ENCODE measurements around the gene ARL6IP6.
A peak's percentile ranks its signal among the peaks of the same experiment; 100 is the strongest.
"Not testable (repeated sequence)": the region's sequence is repeated elsewhere in the genome, so short reads cannot be mapped to it uniquely, and the experiment has no call there.

The ARL6IP6 gene

GRCh38 chr2:152729844-152730243 lies 11.4 kb downstream of the ARL6IP6 start:
- H3K79me2 ChIP-seq (ENCODE audit: insufficient read depth, low read length), result peaks cover 25% of the 10 kb centered on the region
- H3K27ac ChIP-seq (ENCODE audit: low read depth, low read length, poor library complexity, severe bottlenecking), result peak overlapping the region; percentile 19
- no peak overlapping the region for H3K9ac ChIP-seq (ENCODE audit: low read length)
- H3K4me1 ChIP-seq (ENCODE audit: insufficient read depth, low read length, severe bottlenecking), result peaks cover 24% of the 10 kb centered on the region
- no peak overlapping the region for H2AFZ ChIP-seq (ENCODE audit: low read length)
- no peaks in the 10 kb centered on the region for H4K20me1 ChIP-seq (ENCODE audit: insufficient read depth, low read length)
- no peak overlapping the region for H3K4me3 ChIP-seq (ENCODE audit: low read depth, low read length, poor library complexity, severe bottlenecking)
- no peak overlapping the region for H3K4me2 ChIP-seq (ENCODE audit: low read length)
- no peaks in the 10 kb centered on the region for H3K27me3 ChIP-seq (ENCODE audit: insufficient read depth, low read length)
- TF ChIP-seq EZH2 (IDR thresholded peaks at IDR 0.05; ENCODE audit: borderline replicate concordance, low read length), result no peak
- TF ChIP-seq, protein P1, sequence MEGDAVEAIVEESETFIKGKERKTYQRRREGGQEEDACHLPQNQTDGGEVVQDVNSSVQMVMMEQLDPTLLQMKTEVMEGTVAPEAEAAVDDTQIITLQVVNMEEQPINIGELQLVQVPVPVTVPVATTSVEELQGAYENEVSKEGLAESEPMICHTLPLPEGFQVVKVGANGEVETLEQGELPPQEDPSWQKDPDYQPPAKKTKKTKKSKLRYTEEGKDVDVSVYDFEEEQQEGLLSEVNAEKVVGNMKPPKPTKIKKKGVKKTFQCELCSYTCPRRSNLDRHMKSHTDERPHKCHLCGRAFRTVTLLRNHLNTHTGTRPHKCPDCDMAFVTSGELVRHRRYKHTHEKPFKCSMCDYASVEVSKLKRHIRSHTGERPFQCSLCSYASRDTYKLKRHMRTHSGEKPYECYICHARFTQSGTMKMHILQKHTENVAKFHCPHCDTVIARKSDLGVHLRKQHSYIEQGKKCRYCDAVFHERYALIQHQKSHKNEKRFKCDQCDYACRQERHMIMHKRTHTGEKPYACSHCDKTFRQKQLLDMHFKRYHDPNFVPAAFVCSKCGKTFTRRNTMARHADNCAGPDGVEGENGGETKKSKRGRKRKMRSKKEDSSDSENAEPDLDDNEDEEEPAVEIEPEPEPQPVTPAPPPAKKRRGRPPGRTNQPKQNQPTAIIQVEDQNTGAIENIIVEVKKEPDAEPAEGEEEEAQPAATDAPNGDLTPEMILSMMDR (IDR thresholded peaks at IDR 0.05; ENCODE audit: low read length), result no peak
- peaks cover 42% of the 10 kb centered on the region for H3K36me3 ChIP-seq (ENCODE audit: insufficient read depth, low read length)
- no peaks in the 10 kb centered on the region for H3F3A ChIP-seq (ENCODE audit: insufficient read depth, low read length)
- H3K9me2 ChIP-seq (ENCODE audit: low read depth, low read length), result no peaks in the 10 kb centered on the region
- H3K9me3 ChIP-seq (ENCODE audit: low read length), result no peaks in the 10 kb centered on the region

GRCh38 chr2:152730591-152731333 lies 12.3 kb downstream of the ARL6IP6 start:
- TF ChIP-seq, protein P1 (IDR thresholded peaks at IDR 0.05; ENCODE audit: low read length), result no peak
- no peak for TF ChIP-seq EZH2 (IDR thresholded peaks at IDR 0.05; ENCODE audit: borderline replicate concordance, low read length)
- no peak overlapping the region for H2AFZ ChIP-seq (ENCODE audit: low read length)
- H3K4me1 ChIP-seq (ENCODE audit: insufficient read depth, low read length, severe bottlenecking), result peaks cover 24% of the 10 kb centered on the region
- H3K79me2 ChIP-seq (ENCODE audit: insufficient read depth, low read length), result peaks cover 18% of the 10 kb centered on the region
- no peak overlapping the region for H3K9ac ChIP-seq (ENCODE audit: low read length)
- no peaks in the 10 kb centered on the region for H3F3A ChIP-seq (ENCODE audit: insufficient read depth, low read length)
- H3K36me3 ChIP-seq (ENCODE audit: insufficient read depth, low read length), result peaks cover 38% of the 10 kb centered on the region
- H3K4me2 ChIP-seq (ENCODE audit: low read length), result no peak overlapping the region
- H3K27ac ChIP-seq (ENCODE audit: low read depth, low read length, poor library complexity, severe bottlenecking), result peak overlapping the region; percentile 36
- H3K4me3 ChIP-seq (ENCODE audit: low read depth, low read length, poor library complexity, severe bottlenecking), result no peak overlapping the region
- H3K27me3 ChIP-seq (ENCODE audit: insufficient read depth, low read length), result no peaks in the 10 kb centered on the region
- H3K9me3 ChIP-seq (ENCODE audit: low read length), result no peaks in the 10 kb centered on the region
- H4K20me1 ChIP-seq (ENCODE audit: insufficient read depth, low read length), result no peaks in the 10 kb centered on the region
- no peaks in the 10 kb centered on the region for H3K9me2 ChIP-seq (ENCODE audit: low read depth, low read length)

DNA sequence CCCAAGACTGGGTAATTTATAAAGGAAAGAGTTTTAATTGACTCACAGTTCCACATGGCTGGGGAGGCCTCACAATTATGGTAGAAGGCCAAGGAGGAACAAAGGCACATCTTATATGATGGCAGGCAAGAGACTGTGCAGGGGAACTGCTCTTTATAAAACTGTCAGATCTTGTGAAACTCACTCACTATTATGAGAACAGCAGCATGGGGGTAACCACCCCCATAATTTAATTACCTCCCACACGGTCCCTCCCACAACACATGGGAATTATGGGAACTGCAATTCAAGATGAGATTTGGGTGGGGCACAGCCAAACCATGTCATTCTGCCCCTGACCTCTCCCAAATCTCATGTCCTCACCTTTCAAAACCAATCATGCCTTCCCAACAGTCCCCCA lies 19.1 kb downstream of the ARL6IP6 start:
- not testable (repeated sequence) for H3K9me3 ChIP-seq (ENCODE audit: low read length); H2AFZ ChIP-seq (ENCODE audit: low read length); H3K9ac ChIP-seq (ENCODE audit: low read length); H4K20me1 ChIP-seq (ENCODE audit: insufficient read depth, low read length); H3K79me2 ChIP-seq (ENCODE audit: insufficient read depth, low read length); H3F3A ChIP-seq (ENCODE audit: insufficient read depth, low read length); H3K9me2 ChIP-seq (ENCODE audit: low read depth, low read length); H3K4me3 ChIP-seq (ENCODE audit: low read depth, low read length, poor library complexity, severe bottlenecking); H3K27ac ChIP-seq (ENCODE audit: low read depth, low read length, poor library complexity, severe bottlenecking); H3K27me3 ChIP-seq (ENCODE audit: insufficient read depth, low read length); H3K4me2 ChIP-seq (ENCODE audit: low read length); H3K4me1 ChIP-seq (ENCODE audit: insufficient read depth, low read length, severe bottlenecking)
- peaks cover 42% of the 10 kb centered on the region for H3K36me3 ChIP-seq (ENCODE audit: insufficient read depth, low read length)

GRCh38 chr2:152738438-152738837 lies 20.0 kb downstream of the ARL6IP6 start:
- Histone ChIP-seq H3K36me3 (ENCODE audit: insufficient read depth, low read length) (peaks cover 51% of the 10 kb centered on the region), H3K9me3 (ENCODE audit: low read length) (no peaks in the 10 kb centered on the region; the same call in 1 of the 2 replicates), H4K20me1 (ENCODE audit: insufficient read depth, low read length) (no peaks in the 10 kb centered on the region), H3K4me2 (ENCODE audit: low read length) (no peak overlapping the region), H3K9me2 (ENCODE audit: low read depth, low read length) (no peaks in the 10 kb centered on the region), H3F3A (ENCODE audit: insufficient read depth, low read length) (no peaks in the 10 kb centered on the region), H3K4me3 (ENCODE audit: low read depth, low read length, poor library complexity, severe bottlenecking) (no peak overlapping the region), H3K27me3 (ENCODE audit: insufficient read depth, low read length) (no peaks in the 10 kb centered on the region), H3K79me2 (ENCODE audit: insufficient read depth, low read length) (no peaks in the 10 kb centered on the region), H3K9ac (ENCODE audit: low read length) (no peak overlapping the region), H3K27ac (ENCODE audit: low read depth, low read length, poor library complexity, severe bottlenecking) (no peak overlapping the region), H3K4me1 (ENCODE audit: insufficient read depth, low read length, severe bottlenecking) (no peaks in the 10 kb centered on the region), H2AFZ (ENCODE audit: low read length) (no peak overlapping the region)
- no peak for TF ChIP-seq EZH2 (IDR thresholded peaks at IDR 0.05; ENCODE audit: borderline replicate concordance, low read length)
- TF ChIP-seq, protein P1 (IDR thresholded peaks at IDR 0.05; ENCODE audit: low read length), result no peak

DNA sequence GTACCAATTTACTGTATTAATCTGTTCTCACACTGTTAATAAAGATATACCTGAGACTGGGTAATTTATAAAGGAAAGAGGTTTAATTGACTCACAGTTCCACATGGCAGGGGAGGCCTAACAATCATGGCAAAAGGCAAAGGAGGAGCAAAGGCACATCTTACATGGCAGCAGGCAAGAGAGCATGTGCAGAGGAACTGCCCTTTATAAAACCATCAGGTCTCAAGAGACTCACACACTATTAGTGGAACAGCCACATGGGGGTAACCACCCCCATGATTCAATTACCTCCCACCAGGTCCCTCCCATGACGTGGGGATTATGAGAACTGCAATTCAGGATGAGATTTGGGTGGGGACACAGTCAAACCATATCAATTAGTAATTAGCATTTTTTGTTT lies 21.3 kb downstream of the ARL6IP6 start:
- H3K27me3 ChIP-seq (ENCODE audit: insufficient read depth, low read length); H3K4me3 ChIP-seq (ENCODE audit: low read depth, low read length, poor library complexity, severe bottlenecking); H3K9ac ChIP-seq (ENCODE audit: low read length); H3K4me1 ChIP-seq (ENCODE audit: insufficient read depth, low read length, severe bottlenecking); H3K4me2 ChIP-seq (ENCODE audit: low read length); H4K20me1 ChIP-seq (ENCODE audit: insufficient read depth, low read length); H3K9me2 ChIP-seq (ENCODE audit: low read depth, low read length); H3K27ac ChIP-seq (ENCODE audit: low read depth, low read length, poor library complexity, severe bottlenecking); H3K79me2 ChIP-seq (ENCODE audit: insufficient read depth, low read length); H3K9me3 ChIP-seq (ENCODE audit: low read length); H2AFZ ChIP-seq (ENCODE audit: low read length); H3F3A ChIP-seq (ENCODE audit: insufficient read depth, low read length): not testable (repeated sequence)
- peaks cover 58% of the 10 kb centered on the region for H3K36me3 ChIP-seq (ENCODE audit: insufficient read depth, low read length)

All from OCI-LY1 (cell line).